ENCODE data around the gene SLC44A1.

Gene SLC44A1

DNA sequence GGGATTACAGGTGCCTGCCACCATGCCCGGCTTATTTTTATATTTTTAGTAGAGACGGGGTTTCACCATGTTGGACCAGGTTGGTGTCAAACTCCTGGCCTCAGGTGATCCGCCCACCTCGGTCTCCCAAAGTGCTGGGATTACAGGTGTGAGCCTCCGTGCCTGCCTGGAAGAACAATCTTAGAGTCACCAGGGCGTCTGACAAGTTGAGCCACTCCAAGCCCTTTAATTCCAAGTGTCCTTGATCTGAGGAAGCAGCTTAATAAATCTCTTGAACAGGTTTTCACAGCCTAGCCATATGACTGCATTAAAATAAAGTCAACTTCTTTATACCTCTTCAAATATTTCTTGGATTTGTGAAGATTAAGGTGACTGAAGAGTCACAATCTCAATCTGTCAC lies 31.5 kb downstream of the SLC44A1 start:
- DNase-seq = no peak

DNA sequence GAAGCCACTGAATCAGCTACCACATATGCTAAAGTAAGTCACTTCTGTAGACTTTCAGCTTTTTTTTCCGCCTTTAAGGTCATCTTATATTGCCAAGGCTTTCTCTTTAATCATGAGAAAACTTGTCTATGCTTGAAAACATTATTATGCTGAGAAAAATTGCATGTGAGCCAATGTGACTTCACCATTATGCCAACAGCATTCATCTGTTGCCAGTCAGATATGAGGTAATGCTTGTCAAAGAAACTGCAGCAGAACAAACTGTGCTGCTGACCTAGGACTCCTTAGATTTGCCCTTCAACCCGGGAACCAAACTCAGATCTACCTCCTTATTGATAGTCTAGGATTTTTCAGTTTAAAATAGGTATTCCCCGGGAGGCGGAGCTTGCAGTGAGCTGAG lies 34.3 kb downstream of the SLC44A1 start:
- DNase-seq = no peak

GRCh38 chr9:105280691-105281090 lies 36.2 kb downstream of the SLC44A1 start:
- DNase-seq = no peak

GRCh38 chr9:105281272-105281671 lies 36.8 kb downstream of the SLC44A1 start:
- no peak for DNase-seq

DNA sequence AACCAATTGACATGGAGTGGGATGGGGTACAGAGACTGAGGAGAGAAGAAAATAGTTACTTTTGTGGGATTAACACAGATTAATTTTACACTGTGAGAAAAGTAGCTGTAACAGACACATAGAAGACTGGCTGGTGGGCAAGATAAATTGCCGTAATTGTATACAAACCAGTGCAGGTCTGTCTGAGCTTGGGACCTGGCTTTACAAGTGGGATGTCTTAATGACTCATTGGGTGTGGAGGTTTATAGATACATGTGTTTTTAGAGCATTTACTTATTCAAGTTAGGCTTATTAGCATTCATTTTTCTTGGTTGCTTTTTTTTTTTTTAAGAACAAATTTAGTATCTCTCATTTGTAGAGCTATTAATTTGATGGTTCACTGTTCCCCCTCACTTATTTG lies 37.5 kb downstream of the SLC44A1 start:
- no peak for DNase-seq

DNA sequence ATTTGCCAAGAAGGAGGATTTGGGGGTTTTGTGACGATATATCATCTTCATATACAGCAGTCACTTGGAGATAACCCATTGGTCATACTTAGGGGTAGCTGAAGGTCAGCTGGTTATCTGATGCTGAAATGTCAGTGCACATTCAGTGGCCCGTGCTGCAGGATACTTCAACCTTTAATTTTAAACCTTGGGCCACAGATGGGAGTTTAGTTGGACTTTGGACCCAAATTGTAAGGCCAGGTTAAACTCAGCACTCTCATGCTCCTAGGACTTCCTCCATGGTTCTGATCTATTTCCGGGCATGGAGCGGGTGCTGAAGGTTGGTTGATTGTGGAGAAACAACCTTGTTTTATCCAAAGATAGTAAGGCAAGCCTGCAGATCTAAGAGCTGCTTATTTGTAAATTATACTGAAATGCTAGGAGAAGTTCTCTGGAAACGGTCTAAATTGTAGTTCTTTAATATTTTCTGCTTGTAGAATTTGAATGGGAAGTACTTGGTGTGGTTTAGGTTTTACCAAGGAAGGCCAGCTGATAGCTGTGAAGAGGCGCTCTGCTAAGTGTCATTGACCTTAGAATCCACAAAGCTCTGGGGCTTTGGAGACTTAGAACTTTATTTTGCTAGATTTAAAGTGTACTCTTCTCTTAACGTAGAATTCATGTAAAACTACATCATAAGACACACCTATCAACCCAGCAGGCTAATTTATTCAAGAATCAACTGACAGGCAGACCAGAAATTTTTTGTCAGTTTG lies 38.6 kb downstream of the SLC44A1 start:
- DNase-seq = no peak

DNA sequence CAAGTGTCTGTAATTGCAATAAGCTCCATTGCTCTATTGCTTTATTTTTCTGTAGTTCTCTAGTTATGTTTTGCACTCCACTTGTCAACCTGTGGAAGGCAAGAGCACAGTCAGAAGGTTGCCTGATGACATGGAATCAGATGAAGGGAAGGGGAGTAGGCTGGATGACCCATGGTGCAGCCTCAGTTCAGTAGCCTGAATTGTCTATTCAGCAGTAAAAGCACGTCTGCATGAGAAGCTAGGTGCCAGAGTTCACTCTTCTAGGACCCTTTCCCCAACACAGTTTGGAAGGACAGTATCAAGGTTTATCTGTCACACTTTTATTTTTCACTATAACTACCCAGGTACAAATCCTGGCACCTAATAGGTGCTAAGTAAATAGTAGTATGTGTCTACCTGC lies 39.3 kb downstream of the SLC44A1 start:
- DNase-seq = no peak

GRCh38 chr9:105284463-105284862 lies 40.0 kb downstream of the SLC44A1 start:
- no peak for DNase-seq

- DNase-seq = no peak
Observed at GRCh38 chr9:105286098-105286497, 41.6 kb downstream of the SLC44A1 start.

DNA sequence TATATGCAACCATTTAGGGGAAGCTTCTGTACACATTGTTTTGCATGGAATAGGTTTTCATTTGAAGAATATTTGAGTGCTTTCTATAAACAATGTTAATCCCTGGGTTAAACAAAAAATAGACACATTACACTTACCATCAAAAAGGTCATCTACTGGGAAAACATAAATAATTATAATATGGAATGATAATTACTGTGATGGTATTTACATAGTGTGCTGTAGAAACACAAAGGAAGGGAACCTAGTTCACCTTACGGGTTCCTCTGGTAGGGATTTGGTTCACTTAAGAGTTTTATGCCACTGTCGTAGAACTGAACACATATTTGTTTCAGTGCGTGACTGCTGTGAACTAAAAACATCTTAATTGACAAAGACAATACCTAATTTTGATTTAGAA lies 44.9 kb downstream of the SLC44A1 start:
- no peak for DNase-seq

GRCh38 chr9:105290418-105290817 lies 46.0 kb downstream of the SLC44A1 start:
- DNase-seq = no peak

DNA sequence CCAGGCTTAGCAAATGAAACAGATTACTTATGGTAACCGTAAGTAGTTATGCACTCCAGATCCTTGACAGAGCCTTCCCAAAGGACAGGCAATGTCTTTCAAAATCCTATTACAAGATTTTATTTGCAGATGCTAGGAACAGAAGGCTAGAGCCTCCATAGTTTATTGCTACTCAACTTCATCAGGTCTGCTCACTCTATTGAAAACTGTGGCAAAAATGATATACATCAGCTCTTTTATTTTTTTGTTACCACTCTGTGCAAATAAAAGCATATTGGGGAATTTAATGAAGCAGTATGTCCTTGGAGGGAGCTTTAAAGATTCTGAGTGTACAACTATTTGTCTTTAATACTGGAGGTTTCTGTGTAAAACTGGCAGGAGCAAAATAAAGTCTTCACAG lies 46.5 kb downstream of the SLC44A1 start:
- no peak for DNase-seq

DNA sequence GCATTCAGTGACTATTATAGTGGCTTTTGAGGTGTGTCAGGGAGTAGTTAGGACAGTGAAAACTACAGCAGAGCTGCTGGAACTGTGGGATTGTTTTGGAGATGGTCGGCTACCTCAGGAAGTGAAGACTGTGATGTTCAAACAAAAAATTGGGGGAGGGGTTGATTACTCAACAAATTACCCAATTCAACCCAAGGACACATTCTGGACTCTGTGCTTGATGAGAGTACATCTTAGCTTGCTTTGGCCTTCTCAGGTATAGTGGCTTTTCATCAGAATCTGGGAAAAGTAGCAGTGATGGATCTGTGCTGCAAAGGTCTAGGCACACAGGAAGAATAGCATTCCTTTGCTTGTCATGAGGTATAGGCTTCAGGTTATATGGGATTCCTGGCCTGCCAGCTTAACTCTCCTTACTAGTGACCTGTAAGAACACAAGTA lies 47.0 kb downstream of the SLC44A1 start:
- DNase-seq = no peak

- DNase-seq = no peak
Observed at GRCh38 chr9:105291938-105292337, 47.5 kb downstream of the SLC44A1 start.

DNA sequence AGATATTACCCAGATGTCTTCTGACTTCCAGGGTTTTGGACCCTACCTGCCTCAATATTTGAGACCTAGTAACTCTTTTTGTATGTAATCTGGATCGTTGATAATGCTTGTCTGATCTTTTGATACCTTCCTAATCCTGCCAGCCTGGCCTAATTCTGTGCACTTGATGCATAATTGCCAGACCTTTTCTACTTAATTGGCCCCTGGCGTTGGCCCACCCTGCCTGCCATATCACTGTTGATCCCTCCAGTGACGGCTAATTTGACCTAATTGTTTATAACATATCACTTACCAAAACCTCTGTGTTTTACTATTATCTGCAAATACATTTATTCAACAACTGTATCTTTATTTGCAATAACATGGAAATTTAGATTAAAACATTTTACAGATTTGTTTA lies 49.0 kb downstream of the SLC44A1 start:
- DNase-seq = no peak

DNA sequence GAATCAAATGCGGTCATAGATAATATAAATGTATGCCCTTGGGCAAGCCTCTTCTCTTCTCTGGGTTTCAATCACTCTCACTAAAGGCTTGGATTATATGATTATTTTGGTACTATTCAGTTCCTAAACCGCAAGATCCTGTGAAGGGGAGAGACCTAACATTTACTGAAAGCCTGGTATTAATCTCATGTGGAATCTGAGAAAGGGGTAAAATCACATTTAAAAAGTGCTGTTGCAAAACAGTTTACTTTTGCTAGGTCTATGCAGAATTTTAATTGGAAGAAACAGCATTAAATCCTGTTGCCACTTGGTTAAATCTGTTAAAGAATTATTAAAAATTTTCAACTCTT lies 50.7 kb downstream of the SLC44A1 start:
- no peak for DNase-seq

GRCh38 chr9:105295986-105296385 lies 51.5 kb downstream of the SLC44A1 start:
- DNase-seq = no peak

GRCh38 chr9:105296445-105296844 lies 52.0 kb downstream of the SLC44A1 start:
- DNase-seq = no peak

- DNase-seq = no peak
Observed at GRCh38 chr9:105296877-105297287, 52.4 kb downstream of the SLC44A1 start.

DNA sequence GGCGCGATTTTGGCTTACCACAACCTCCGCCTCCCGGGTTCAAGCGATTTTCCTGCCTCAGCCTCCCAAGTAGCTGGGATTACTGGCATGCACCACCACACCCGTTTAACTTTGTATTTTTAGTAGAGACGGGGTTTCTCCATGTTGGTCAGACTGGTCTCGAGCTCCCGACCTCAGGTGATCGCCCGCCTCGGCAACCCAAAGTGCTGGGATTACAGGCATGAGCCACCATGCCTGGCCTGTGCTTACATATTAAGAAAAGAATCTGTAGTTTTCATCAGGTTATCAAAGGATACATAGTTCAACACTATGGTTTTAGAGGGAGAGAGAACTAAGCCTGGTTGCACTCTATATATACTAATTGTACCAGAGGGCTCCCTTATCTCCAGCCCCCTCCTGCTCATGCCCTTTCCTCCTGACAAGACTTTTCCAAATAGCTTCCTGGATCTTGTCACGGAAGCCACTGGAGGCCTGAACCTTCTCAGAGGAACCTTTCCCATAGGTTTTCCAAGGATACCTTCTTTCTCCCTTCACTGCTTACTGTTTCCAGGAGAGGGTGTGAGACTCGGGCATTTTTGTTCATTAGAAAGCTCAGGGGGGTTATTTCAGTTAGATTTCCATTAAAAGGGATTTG lies 53.1 kb downstream of the SLC44A1 start:
- DNase-seq = no peak

DNA sequence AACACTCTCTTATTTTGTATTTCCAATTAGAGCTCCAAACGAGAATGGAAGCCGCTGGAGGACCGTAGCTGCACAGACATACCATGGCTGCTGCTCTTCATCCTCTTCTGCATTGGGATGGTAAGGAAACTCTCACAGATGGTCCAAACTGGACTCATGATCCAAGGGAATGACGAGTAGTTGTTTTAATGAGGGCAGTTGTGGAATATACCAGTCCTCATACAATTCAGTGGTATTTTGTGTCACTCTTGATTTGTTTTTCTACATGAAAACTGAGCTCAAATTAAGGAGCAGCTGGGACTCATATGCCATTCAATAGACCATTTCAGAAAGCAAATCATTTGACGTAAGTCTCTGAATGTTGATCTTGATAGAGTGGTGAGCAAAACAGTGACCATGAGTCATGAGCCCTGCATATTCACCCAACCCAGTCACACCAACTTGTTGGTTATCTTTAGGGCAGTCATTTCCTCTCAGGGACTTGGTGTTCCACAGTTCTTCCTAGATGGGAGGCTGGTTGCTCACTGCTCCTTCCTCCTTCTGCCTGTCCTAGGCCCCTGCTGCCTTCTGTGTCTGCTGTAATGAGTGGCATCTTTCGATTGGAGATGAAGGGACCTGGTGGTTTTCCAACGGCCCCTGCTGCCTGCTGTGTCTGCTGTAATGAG lies 54.9 kb downstream of the SLC44A1 start:
- no peak for DNase-seq

DNA sequence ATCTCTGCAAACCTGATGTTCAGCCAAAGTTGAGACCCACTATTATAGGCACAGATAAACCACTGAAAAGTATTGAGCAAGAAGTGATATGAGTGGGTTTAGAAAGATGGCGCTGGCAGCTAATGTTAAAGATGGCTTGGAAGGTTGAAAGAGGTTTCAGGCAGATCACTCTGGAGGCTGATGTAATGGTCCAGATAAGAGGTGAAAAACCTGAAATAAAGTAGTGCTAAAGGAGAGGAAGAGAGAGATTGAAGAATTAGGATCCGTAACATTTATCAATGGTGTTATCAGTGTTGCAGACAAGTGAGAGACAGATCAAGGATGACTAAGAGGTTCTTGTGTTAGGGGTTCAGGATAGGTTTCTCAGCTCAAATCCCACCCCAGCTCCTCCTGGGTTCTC lies 58.3 kb downstream of the SLC44A1 start:
- DNase-seq = no peak

DNA sequence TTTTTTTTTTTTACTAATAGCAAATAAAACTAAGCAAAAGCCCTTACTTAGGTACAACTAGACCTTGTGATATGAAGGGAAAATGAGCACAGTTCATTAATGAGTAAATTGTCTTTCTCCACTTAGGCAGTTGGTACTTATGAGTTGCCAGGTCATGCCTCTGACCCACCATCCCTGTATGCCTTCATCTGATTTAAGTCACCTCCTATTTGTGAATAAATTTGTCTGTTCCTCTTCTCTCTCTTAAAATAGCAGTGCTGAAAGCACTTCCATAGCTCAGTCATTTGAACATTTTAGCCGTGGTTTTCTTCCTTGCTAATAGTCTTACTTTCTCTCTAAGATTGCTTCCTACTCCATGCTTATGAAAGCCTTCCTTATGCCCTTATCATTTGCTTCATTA lies 61.4 kb downstream of the SLC44A1 start:
- DNase-seq = no peak
